Activated CD8-positive, alpha-beta memory T cell treated with anti-CD3 and anti-CD28 coated beads, Interleukin-2, amount 50 U/mL, for 1 hour (primary cell): ENCODE data around the gene CHCHD2.
"Not testable (repeated sequence)": the region's sequence is repeated elsewhere in the genome, so short reads cannot be mapped to it uniquely, and the experiment has no call there.

Source experiments
- DNase-seq: peaks from one replicate; pipeline ENCODE4 v3.0.0-alpha.2; 2020; ENCODE audit errors: extremely low read depth

CHCHD2 gene

GRCh38 chr7:56083150-56083785 lies 23.0 kb downstream of the CHCHD2 start:
- DNase-seq: no peak

GRCh38 chr7:56081626-56082340 lies 24.5 kb downstream of the CHCHD2 start:
- DNase-seq: no peak

- DNase-seq: not testable (repeated sequence)
Measured at GRCh38 chr7:56080726-56081435, 25.4 kb downstream of the CHCHD2 start.

DNA sequence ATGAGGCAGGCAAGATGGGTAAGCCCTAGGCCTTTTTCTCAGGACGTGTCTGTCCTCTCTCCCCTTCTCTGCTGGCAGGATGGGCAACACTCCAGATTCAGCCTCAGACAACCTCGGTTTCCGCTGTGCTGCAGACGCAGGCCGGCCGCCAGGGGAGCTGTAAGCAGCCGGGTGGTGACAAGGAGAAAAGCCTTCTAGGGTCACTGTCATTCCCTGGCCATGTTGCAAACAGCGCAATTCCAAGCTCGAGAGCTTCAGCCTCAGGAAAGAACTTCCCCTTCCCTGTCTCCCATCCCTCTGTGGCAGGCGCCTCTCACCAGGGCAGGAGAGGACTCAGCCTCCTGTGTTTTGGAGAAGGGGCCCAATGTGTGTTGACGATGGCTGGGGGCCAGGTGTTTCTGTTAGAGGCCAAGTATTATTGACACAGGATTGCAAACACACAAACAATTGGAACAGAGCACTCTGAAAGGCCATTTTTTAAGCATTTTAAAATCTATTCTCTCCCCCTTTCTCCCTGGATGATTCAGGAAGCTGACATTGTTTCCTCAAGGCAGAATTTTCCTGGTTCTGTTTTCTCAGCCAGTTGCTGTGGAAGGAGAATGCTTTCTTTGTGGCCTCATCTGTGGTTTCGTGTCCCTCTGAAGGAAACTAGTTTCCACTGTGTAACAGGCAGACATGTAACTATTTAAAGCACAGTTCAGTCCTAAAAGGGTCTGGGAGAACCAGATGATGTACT lies 26.7 kb downstream of the CHCHD2 start:
- no peak for DNase-seq

GRCh38 chr7:56078196-56078595 lies 28.1 kb downstream of the CHCHD2 start:
- no peak for DNase-seq

DNA sequence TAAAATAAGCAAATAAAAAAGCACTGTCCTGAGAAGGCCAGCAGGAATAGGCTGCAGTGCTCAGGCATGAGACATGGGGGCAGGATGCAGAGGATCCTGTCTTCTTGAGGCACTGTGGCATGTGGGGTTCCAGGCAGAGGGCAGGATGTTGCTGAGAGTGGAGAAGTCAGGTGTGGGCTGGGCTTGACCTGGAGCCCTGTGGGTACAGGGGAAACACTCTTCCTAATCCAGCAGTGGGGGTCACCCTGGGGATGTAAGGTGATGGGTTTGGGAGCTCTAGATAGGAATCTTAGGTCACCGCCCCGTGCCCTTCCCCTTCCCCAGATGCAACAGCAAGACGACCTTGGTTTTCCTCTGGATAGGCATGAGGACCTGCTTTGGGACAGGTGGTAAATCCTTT lies 28.6 kb downstream of the CHCHD2 start:
- no peak for DNase-seq

GRCh38 chr7:56074371-56074791 lies 31.9 kb downstream of the CHCHD2 start:
- peak; percentile 26 for DNase-seq

- DNase-seq: not testable (repeated sequence)
Measured at GRCh38 chr7:56066376-56066775, 39.9 kb downstream of the CHCHD2 start.

- DNase-seq: peak; percentile 71
Measured at GRCh38 chr7:56063882-56064625, 42.2 kb downstream of the CHCHD2 start, which contains the start of gene SUMF2. SUMF2 (plus strand) TSS chr7:56064286; CDS start chr7:56064312, 26 bp downstream.

DNA sequence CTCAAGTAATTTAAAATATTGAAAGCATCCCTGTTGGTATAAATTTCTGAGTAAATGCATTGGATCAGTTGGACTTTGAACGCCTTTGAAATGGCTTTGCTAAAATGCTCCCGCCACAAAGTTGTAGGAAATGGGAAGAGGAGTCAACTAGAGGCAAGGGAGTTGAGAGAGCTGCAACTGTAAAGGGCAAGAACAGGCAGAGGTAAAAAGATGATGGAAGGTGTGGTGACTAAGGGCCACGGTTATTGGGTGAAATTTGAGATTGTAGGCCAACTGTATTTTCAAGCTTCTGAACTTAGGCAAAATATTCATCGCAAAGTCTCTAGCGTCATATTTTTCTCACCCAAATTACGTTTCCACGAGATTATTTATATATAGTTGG lies 42.8 kb downstream of the CHCHD2 start:
- no peak for DNase-seq

DNA sequence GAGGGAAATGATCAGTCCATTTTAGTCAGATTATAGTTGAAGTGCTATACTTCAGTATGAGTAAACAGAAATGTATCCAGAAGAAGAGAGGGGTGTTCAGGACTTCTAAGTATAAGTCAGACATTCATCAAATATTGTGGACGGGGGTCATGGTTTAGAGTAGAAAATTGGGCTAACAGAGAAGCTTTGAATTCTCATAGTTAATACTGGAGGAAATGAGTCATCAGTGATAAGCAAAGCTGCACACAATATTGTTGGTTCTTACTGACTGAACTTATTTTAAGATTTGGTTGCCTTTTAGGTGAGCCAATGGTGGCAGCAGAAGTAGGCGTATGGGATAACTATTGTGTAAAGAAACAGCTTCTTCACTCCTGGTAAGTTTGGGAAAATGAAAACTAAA lies 43.9 kb downstream of the CHCHD2 start:
- DNase-seq: no peak

- DNase-seq: no peak
Measured at GRCh38 chr7:56053993-56054392, 52.3 kb downstream of the CHCHD2 start.

- DNase-seq: no peak
Measured at GRCh38 chr7:56053379-56053778, 52.9 kb downstream of the CHCHD2 start.
